ENCODE results near the gene SNTB2.

GRCh38 chr16:69233124-69233523 is 46.2 kb downstream of the SNTB2 start:
- TF ChIP-seq EZH2 (IDR thresholded peaks at IDR 0.05; ENCODE audit: low read depth) (no peak), CTCF (conservative IDR thresholded peaks at IDR 0.05) (no peak)

All from PC-9 (cell line).